ENCODE measurements around the gene TMEM151B.

- TF ChIP-seq, protein P1, sequence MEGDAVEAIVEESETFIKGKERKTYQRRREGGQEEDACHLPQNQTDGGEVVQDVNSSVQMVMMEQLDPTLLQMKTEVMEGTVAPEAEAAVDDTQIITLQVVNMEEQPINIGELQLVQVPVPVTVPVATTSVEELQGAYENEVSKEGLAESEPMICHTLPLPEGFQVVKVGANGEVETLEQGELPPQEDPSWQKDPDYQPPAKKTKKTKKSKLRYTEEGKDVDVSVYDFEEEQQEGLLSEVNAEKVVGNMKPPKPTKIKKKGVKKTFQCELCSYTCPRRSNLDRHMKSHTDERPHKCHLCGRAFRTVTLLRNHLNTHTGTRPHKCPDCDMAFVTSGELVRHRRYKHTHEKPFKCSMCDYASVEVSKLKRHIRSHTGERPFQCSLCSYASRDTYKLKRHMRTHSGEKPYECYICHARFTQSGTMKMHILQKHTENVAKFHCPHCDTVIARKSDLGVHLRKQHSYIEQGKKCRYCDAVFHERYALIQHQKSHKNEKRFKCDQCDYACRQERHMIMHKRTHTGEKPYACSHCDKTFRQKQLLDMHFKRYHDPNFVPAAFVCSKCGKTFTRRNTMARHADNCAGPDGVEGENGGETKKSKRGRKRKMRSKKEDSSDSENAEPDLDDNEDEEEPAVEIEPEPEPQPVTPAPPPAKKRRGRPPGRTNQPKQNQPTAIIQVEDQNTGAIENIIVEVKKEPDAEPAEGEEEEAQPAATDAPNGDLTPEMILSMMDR (conservative IDR thresholded peaks at IDR 0.05; ENCODE audit: low read depth, low read length) = no peak
- no peak for TF ChIP-seq BHLHE40 (IDR thresholded peaks at IDR 0.05; ENCODE audit: low read depth, low read length)
- TF ChIP-seq RFX5 (IDR thresholded peaks at IDR 0.05; ENCODE audit: low read depth, low read length) = no peak
- no peak for TF ChIP-seq SMC3 (IDR thresholded peaks at IDR 0.05; ENCODE audit: low read depth, low read length)
- TF ChIP-seq CEBPB (IDR thresholded peaks at IDR 0.05; ENCODE audit: low read depth, low read length) = no peak
- TF ChIP-seq MAZ (IDR thresholded peaks at IDR 0.05; ENCODE audit: borderline replicate concordance, low read depth, low read length) = no peak
- no peak for TF ChIP-seq POLR2A (IDR thresholded peaks at IDR 0.05; ENCODE audit: low read depth, low read length)
- TF ChIP-seq, protein P2, sequence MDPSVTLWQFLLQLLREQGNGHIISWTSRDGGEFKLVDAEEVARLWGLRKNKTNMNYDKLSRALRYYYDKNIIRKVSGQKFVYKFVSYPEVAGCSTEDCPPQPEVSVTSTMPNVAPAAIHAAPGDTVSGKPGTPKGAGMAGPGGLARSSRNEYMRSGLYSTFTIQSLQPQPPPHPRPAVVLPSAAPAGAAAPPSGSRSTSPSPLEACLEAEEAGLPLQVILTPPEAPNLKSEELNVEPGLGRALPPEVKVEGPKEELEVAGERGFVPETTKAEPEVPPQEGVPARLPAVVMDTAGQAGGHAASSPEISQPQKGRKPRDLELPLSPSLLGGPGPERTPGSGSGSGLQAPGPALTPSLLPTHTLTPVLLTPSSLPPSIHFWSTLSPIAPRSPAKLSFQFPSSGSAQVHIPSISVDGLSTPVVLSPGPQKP (IDR thresholded peaks at IDR 0.05; ENCODE audit: borderline replicate concordance, low read depth, low read length) = no peak
- no peak for TF ChIP-seq MAFK (IDR thresholded peaks at IDR 0.05; ENCODE audit: low read depth, low read length)
Measured at GRCh38 chr6:44267252-44267651, 3.0 kb upstream of the TMEM151B start.
